Esophagus squamous epithelium (tissue), 4 donors: ENCODE results near the gene PCP4.

Experiments
- POLR2A ChIP-seq, 4 donors: fragments of 450-650 bp; IDR thresholded peaks; one replicate each; pipeline ENCODE4 v1.6.1; 2017; ENCODE audit warnings: antibody characterized with exemption in 4 of 4, mild to moderate bottlenecking in 4 of 4, moderate library complexity in 3 of 4
- TF ChIP-seq, protein P1 (sequence below), 6 experiments: fragments of 450-650 bp in 4 of 6; fragments of 200-600 bp in 2 of 6; sonication (generic) in 2 of 6; IDR thresholded peaks; one replicate each; pipeline ENCODE4 v1.5.1; 2016 to 2019; ENCODE audit warnings: antibody characterized with exemption in 6 of 6, mild to moderate bottlenecking in 4 of 6, moderate library complexity in 4 of 6

DNA sequence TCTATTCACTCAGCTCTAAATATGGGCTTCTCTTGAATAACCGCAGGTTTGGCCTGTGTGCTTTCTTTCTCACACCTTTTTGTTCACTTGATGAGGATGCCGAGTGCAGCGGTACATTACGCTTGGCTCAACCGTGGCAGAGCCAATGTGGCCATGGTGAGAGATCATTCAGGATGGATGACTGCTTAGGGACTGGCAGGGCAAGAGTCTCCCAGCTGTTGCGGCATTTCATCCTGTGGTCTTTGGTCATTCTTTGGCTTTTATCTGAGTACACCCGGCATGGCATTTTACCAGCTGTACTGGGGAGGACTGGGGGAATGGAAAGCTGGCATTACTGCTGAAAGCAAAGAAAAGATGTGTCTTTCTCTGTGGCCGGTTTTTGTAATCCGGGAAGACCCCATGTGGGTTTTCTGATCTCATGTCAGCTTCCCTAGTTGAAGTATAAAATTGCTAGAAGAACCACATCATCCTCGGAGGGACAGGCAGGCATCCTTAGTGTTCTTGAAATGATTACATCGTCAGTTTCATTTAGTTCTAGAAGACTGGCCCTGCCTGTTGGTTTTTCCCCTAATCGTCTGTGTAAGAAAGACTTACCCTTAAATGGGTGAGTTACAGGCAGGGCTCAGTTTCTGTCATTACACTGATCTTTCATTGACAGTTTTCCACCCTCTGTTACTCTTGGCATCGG lies 15.1 kb downstream of the PCP4 start:
- TF ChIP-seq, protein P1, sequence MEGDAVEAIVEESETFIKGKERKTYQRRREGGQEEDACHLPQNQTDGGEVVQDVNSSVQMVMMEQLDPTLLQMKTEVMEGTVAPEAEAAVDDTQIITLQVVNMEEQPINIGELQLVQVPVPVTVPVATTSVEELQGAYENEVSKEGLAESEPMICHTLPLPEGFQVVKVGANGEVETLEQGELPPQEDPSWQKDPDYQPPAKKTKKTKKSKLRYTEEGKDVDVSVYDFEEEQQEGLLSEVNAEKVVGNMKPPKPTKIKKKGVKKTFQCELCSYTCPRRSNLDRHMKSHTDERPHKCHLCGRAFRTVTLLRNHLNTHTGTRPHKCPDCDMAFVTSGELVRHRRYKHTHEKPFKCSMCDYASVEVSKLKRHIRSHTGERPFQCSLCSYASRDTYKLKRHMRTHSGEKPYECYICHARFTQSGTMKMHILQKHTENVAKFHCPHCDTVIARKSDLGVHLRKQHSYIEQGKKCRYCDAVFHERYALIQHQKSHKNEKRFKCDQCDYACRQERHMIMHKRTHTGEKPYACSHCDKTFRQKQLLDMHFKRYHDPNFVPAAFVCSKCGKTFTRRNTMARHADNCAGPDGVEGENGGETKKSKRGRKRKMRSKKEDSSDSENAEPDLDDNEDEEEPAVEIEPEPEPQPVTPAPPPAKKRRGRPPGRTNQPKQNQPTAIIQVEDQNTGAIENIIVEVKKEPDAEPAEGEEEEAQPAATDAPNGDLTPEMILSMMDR (IDR thresholded peaks at IDR 0.05) = no peak
- no peak for TF ChIP-seq POLR2A (IDR thresholded peaks at IDR 0.05)
